ENCODE measurements around the gene ATRAID. TPM values are rescaled to one million over a fixed set of nuclear protein-coding genes. Genes with fewer than 3 reads are reported as not detected.

Gene ATRAID
- total RNA-seq, 3 donors from 2014 or later = 82.0 to 88.8 (median 85.2) TPM

DNA sequence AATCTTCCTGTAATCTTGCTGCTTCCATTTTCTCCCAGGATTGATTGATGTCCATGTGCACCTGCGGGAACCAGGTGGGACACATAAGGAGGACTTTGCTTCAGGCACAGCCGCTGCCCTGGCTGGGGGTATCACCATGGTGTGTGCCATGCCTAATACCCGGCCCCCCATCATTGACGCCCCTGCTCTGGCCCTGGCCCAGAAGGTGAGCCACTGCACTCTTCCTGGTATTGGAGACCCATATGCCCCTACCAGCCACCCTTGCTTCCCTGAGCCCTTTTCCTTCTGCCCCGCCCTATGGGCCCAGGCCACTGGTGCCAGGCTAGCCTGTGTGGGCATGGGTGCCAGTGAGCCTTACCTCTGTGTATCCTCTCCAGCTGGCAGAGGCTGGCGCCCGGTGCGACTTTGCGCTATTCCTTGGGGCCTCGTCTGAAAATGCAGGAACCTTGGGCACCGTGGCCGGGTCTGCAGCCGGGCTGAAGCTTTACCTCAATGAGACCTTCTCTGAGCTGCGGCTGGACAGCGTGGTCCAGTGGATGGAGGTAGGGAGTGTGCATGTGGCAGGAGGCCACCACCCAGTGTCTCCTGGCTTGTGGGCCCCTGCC lies 25.6 kb downstream of the ATRAID start:
- H3K36me3 ChIP-seq (ENCODE audit: low read depth) = peaks cover 16% of the 10 kb centered on the region
- ATAC-seq (no peak), DNase-seq (no peak)
- H3K4me3 ChIP-seq = no peak overlapping the region
- no peaks in the 10 kb centered on the region for H3K9me3 ChIP-seq
- no peaks in the 10 kb centered on the region for H3K4me1 ChIP-seq (ENCODE audit: low read depth)
- TF ChIP-seq CTCF (IDR thresholded peaks at IDR 0.05) = no peak
- intact Hi-C loops (cut with DNase I, micrococcal nuclease) = no loop called here

GRCh38 chr2:27238976-27239375 lies 27.1 kb downstream of the ATRAID start:
- Histone ChIP-seq H3K9me3 (no peaks in the 10 kb centered on the region), H3K4me3 (no peak overlapping the region), H3K4me1 (ENCODE audit: low read depth) (no peaks in the 10 kb centered on the region), H3K36me3 (ENCODE audit: low read depth) (peaks cover 10% of the 10 kb centered on the region)
- intact Hi-C loops (cut with DNase I, micrococcal nuclease) = no loop called here
- DNase-seq (no peak), ATAC-seq (no peak)
- no peak for TF ChIP-seq CTCF (IDR thresholded peaks at IDR 0.05)

DNA sequence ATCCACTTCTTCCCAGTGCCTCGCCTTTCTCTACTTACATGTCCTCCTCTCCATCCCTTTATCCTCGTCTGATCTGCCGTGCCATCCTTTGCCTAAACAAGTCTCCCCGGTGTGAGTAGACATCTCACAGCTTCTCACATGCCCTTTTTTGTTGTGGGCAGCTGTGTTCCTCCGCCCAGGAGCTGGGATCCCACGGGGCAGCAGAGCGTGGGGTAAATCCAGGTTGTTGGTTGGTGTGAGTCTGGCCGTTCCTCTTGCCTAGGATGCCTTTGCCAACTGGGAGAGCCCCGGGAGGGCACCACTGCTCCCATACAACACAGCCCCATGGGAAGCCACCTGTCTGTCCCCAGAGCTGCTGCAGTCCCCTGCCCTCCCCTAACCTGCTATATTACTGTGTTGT lies 28.6 kb downstream of the ATRAID start:
- H3K9me3 ChIP-seq = no peaks in the 10 kb centered on the region
- no peaks in the 10 kb centered on the region for H3K4me1 ChIP-seq (ENCODE audit: low read depth)
- intact Hi-C loops (cut with DNase I, micrococcal nuclease) = no loop called here
- no peak for TF ChIP-seq CTCF (IDR thresholded peaks at IDR 0.05)
- ATAC-seq (no peak), DNase-seq (peak in 1 of 3 donors; percentile 13)
- no peak overlapping the region for H3K4me3 ChIP-seq
- peaks cover 5% of the 10 kb centered on the region for H3K36me3 ChIP-seq (ENCODE audit: low read depth)

DNA sequence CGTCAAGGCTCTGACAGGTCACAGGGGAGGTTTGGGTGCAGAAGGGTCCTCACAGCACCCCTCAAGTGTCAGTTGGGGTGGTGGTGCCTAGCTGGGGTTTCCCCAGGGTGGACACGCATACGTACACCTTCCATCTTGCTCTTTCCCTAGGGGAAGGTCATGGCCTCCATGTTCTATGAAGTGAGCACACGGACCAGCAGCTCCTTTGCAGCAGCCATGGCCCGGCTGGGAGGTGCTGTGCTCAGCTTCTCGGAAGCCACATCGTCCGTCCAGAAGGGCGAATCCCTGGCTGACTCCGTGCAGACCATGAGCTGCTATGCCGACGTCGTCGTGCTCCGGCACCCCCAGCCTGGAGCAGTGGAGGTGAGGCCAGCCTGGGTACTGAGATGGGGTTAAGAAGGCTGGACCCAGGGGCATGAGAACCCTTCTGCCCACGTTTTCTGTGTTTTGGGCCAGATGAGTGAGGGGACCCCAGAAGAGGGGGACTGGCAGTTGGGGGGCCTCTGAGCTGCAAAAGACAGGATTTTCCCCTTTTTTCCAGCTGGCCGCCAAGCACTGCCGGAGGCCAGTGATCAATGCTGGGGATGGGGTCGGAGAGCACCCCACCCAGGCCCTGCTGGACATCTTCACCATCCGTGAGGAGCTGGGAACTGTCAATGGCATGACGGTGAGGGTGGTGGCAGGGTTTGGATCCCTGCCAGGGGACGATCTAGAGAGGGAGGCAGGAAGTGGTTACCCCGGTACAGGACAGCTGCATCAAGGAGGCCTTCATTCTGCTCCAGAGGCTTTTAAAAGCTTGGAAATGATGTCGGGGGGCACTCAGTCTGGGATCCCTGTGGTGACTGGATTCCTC lies 30.1 kb downstream of the ATRAID start:
- H3K4me3 ChIP-seq = no peak overlapping the region
- no peak for TF ChIP-seq CTCF (IDR thresholded peaks at IDR 0.05)
- H3K4me1 ChIP-seq (ENCODE audit: low read depth) = no peaks in the 10 kb centered on the region
- DNase-seq = no peak
- no peaks in the 10 kb centered on the region for H3K9me3 ChIP-seq
- H3K36me3 ChIP-seq (ENCODE audit: low read depth) = peaks cover 5% of the 10 kb centered on the region
- no peak for ATAC-seq
- intact Hi-C loops (cut with DNase I, micrococcal nuclease) = no loop called here

DNA sequence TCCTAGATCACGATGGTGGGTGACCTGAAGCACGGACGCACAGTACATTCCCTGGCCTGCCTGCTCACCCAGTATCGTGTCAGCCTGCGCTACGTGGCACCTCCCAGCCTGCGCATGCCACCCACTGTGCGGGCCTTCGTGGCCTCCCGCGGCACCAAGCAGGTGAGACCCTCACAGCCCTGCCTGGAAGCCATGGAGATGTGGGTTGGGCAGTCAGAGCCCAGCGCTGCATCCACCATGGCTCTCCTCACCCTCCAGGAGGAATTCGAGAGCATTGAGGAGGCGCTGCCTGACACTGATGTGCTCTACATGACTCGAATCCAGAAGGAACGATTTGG lies 30.7 kb downstream of the ATRAID start:
- Histone ChIP-seq H3K36me3 (ENCODE audit: low read depth) (peaks cover 2% of the 10 kb centered on the region), H3K9me3 (no peaks in the 10 kb centered on the region), H3K4me3 (no peak overlapping the region), H3K4me1 (ENCODE audit: low read depth) (no peaks in the 10 kb centered on the region)
- DNase-seq (no peak), ATAC-seq (no peak)
- intact Hi-C loops (cut with DNase I, micrococcal nuclease) = no loop called here
- TF ChIP-seq CTCF (IDR thresholded peaks at IDR 0.05) = no peak
